H9 (cell line): ENCODE results near the gene PDRG1. TPM values are rescaled to one million over a fixed set of nuclear protein-coding genes. Genes with fewer than 3 reads are reported as not detected.

Experiments used
- DNase-seq: peaks from one replicate; pipeline ENCODE4 v3.0.0-alpha.2; 2017
- H2AFZ ChIP-seq: one replicate; pipeline ENCODE4 v1.6.1; 2013; ENCODE audit warnings: mild to moderate bottlenecking, low read length, control low read depth, moderate library complexity
- H2AK5ac ChIP-seq: 2 replicates; pipeline ENCODE4 v1.6.1; 2013; ENCODE audit warnings: low read length, control low read depth, mixed read lengths; ENCODE audit not compliant: insufficient read length
- H2BK120ac ChIP-seq: one replicate; pipeline ENCODE4 v1.6.1; 2013; ENCODE audit warnings: low read depth, mild to moderate bottlenecking, low read length, control low read depth, inconsistent platforms; ENCODE audit not compliant: poor library complexity, severe bottlenecking
- H2BK12ac ChIP-seq: 2 replicates; pipeline ENCODE4 v1.6.1; 2013; ENCODE audit warnings: low read length, control low read depth, mixed read lengths, low read depth; ENCODE audit not compliant: insufficient read length
- H2BK15ac ChIP-seq: 2 replicates; pipeline ENCODE4 v1.6.1; 2013; ENCODE audit warnings: low read depth, low read length, control low read depth
- H2BK20ac ChIP-seq: one replicate; pipeline ENCODE4 v1.6.1; 2013; ENCODE audit warnings: low read depth, mild to moderate bottlenecking, low read length, control low read depth, inconsistent platforms; ENCODE audit not compliant: poor library complexity, severe bottlenecking
- H2BK5ac ChIP-seq: 2 replicates; pipeline ENCODE4 v1.6.1; 2013; ENCODE audit warnings: low read length, control low read depth, mixed read lengths; ENCODE audit not compliant: insufficient read length
- H3K14ac ChIP-seq: 2 replicates; pipeline ENCODE4 v1.6.1; 2013; ENCODE audit warnings: low read length, control low read depth; ENCODE audit not compliant: insufficient read depth
- H3K18ac ChIP-seq: 2 replicates; pipeline ENCODE4 v1.6.1; 2013; ENCODE audit warnings: low read depth, mild to moderate bottlenecking, mixed read lengths, low read length, control low read depth; ENCODE audit not compliant: insufficient read length
- H3K23ac ChIP-seq: 2 replicates; pipeline ENCODE4 v1.6.1; 2013; ENCODE audit warnings: low read length, control low read depth, mixed read lengths, low read depth; ENCODE audit not compliant: insufficient read length
- H3K23me2 ChIP-seq: 2 replicates; pipeline ENCODE4 v1.6.1; 2013; ENCODE audit warnings: low read depth, mild to moderate bottlenecking, mixed read lengths, low read length, control low read depth; ENCODE audit not compliant: insufficient read length, poor library complexity, severe bottlenecking
- H3K27ac ChIP-seq: 2 replicates; pipeline ENCODE4 v1.5.1; 2013; ENCODE audit warnings: low read length, control low read depth, mixed read lengths, low read depth; ENCODE audit not compliant: insufficient read length
- H3K27me3 ChIP-seq: 2 replicates; pipeline ENCODE4 v1.6.1; 2013; ENCODE audit warnings: low read length, control low read depth, inconsistent platforms; ENCODE audit not compliant: insufficient read depth
- H3K4ac ChIP-seq: 2 replicates; pipeline ENCODE4 v1.6.1; 2013; ENCODE audit warnings: low read depth, mild to moderate bottlenecking, control low read depth, inconsistent platforms, low read length, moderate library complexity
- H3K4me1 ChIP-seq: 2 replicates; pipeline ENCODE4 v1.6.1; 2013; ENCODE audit warnings: low read length, control low read depth, inconsistent platforms; ENCODE audit not compliant: insufficient read depth
- H3K4me2 ChIP-seq: 2 replicates; pipeline ENCODE4 v1.6.1; 2013; ENCODE audit warnings: low read length, control low read depth, mixed read lengths; ENCODE audit not compliant: insufficient read length, insufficient read depth
- H3K56ac ChIP-seq: 2 replicates; pipeline ENCODE4 v1.6.1; 2013; ENCODE audit warnings: low read depth, mild to moderate bottlenecking, mixed read lengths, low read length, control low read depth; ENCODE audit not compliant: insufficient read length
- H3K79me1 ChIP-seq: 2 replicates; pipeline ENCODE4 v1.6.1; 2013; ENCODE audit warnings: low read depth, mild to moderate bottlenecking, moderate library complexity, low read length, control low read depth, inconsistent platforms; ENCODE audit not compliant: insufficient read depth, poor library complexity, severe bottlenecking
- H3K79me2 ChIP-seq: 2 replicates; pipeline ENCODE4 v1.6.1; 2013; ENCODE audit warnings: low read length, control low read depth, inconsistent platforms; ENCODE audit not compliant: insufficient read depth
- H3K9ac ChIP-seq: 2 replicates; pipeline ENCODE4 v1.6.1; 2013; ENCODE audit warnings: low read length, control low read depth, mixed read lengths; ENCODE audit not compliant: insufficient read length; ENCODE audit errors: extremely low read depth
- H3K9me3 ChIP-seq: one replicate; pipeline ENCODE4 v1.6.1; 2013; ENCODE audit warnings: low read depth, low read length, inconsistent platforms; ENCODE audit not compliant: control insufficient read depth
- H3T11ph ChIP-seq: one replicate; pipeline ENCODE4 v1.6.1; 2013; ENCODE audit warnings: mild to moderate bottlenecking, low read length, control low read depth, inconsistent platforms
- H4K20me1 ChIP-seq: one replicate; pipeline ENCODE4 v1.6.1; 2013; ENCODE audit not compliant: control insufficient read depth, insufficient read length, insufficient read depth
- H4K5ac ChIP-seq: 2 replicates; pipeline ENCODE4 v1.6.1; 2013; ENCODE audit warnings: low read depth, mild to moderate bottlenecking, mixed read lengths, low read length, control low read depth; ENCODE audit not compliant: insufficient read length
- H4K8ac ChIP-seq: replicated peaks from 2 replicates; pipeline ENCODE4 v1.6.1; 2013; ENCODE audit warnings: low read length, control low read depth, mixed read lengths, low read depth; ENCODE audit not compliant: insufficient read length
- H4K91ac ChIP-seq: 2 replicates; pipeline ENCODE4 v1.6.1; 2013; ENCODE audit warnings: low read depth, mild to moderate bottlenecking, moderate library complexity, mixed read lengths, low read length, control low read depth; ENCODE audit not compliant: insufficient read length
- H3K27ac Mint-ChIP-seq, 3 experiments: 2 replicates in 2 of 3; 3 replicates in 1 of 3; pipeline ENCODE4 v1.8.0; 2020 to 2021; ENCODE audit warnings: mixed read lengths in 3 of 3, mild to moderate bottlenecking in 1 of 3, moderate library complexity in 1 of 3
- H3K27me3 Mint-ChIP-seq: 2 replicates; pipeline ENCODE4 v1.8.0; 2021; ENCODE audit warnings: low read depth, mild to moderate bottlenecking, moderate library complexity, mixed read lengths
- H3K36me3 Mint-ChIP-seq, 3 experiments: 2 replicates in 2 of 3; 3 replicates in 1 of 3; pipeline ENCODE4 v1.8.0; 2020 to 2021; ENCODE audit warnings: low read depth in 3 of 3, mixed read lengths in 3 of 3; ENCODE audit not compliant: insufficient read depth in 1 of 3
- H3K4me1 Mint-ChIP-seq, 2 experiments: 2 replicates each; pipeline ENCODE4 v1.8.0; 2020; ENCODE audit warnings: mixed read lengths in 2 of 2
- H3K4me3 Mint-ChIP-seq, 2 experiments: 2 replicates in 1 of 2; 3 replicates in 1 of 2; pipeline ENCODE4 v1.8.0; 2020 to 2021; ENCODE audit warnings: mild to moderate bottlenecking in 2 of 2, mixed read lengths in 2 of 2, moderate library complexity in 1 of 2
- H3K9me3 Mint-ChIP-seq, 2 experiments: 2 replicates in 1 of 2; 3 replicates in 1 of 2; pipeline ENCODE4 v1.8.0; 2020; ENCODE audit warnings: mild to moderate bottlenecking in 2 of 2, mixed read lengths in 2 of 2, moderate library complexity in 1 of 2
- CTCF ChIP-seq: fragments of 200-600 bp; sonication (generic); conservative IDR thresholded peaks from 3 replicates; pipeline ENCODE4 v1.8.0; 2021; ENCODE audit warnings: antibody characterized with exemption, mild to moderate bottlenecking
- WGBS: extraction: QIAGEN DNeasy Blood & Tissue Kit; methylation state at CpG from one replicate; pipeline ENCODE4 v1.1.7; 2013; ENCODE audit warnings: missing lambda C conversion rate, low lambda C conversion rate, mixed read lengths; ENCODE audit not compliant: insufficient read length; ENCODE audit errors: extremely low coverage; 5-methylcytosine and 5-hydroxymethylcytosine counted together
- total RNA-seq: library from RNA; stranded (reverse); gene quantifications from 2 replicates; pipeline ENCODE4 v1.2.1, GENCODE V29; 2021

The PDRG1 gene
- total RNA-seq, 1 experiment from 2014 or later = 32.2 TPM

GRCh38 chr20:31894980-31895675, 56.7 kb downstream of the PDRG1 start:
- no peak for TF ChIP-seq CTCF
- no peak overlapping the region for H3K4me2 ChIP-seq
- H3K9me3 Mint-ChIP-seq = no peaks in the 10 kb centered on the region; a peak in 1 of 5 replicates
- DNase-seq = peak; percentile 62
- no peak overlapping the region for H3K9ac ChIP-seq
- no peak overlapping the region for H2BK120ac ChIP-seq
- no peak overlapping the region for H3K4ac ChIP-seq
- peak overlapping the region in 1 of 3 experiments; percentile 73; a peak in 3 of 7 replicates for H3K27ac Mint-ChIP-seq
- no CpG with 5 or more reads among the region's 8 CpGs for WGBS
- no peak overlapping the region for H4K5ac ChIP-seq
- H2BK5ac ChIP-seq = no peak overlapping the region
- H3K27me3 Mint-ChIP-seq = peaks cover 4% of the 10 kb centered on the region
- no peaks in the 10 kb centered on the region for H3K9me3 ChIP-seq
- H4K91ac ChIP-seq = no peak overlapping the region
- H2BK12ac ChIP-seq = no peak overlapping the region
- H2AFZ ChIP-seq = no peak overlapping the region
- no peak overlapping the region for H3K14ac ChIP-seq
- H3K79me2 ChIP-seq = no peaks in the 10 kb centered on the region
- H3K27me3 ChIP-seq = no peaks in the 10 kb centered on the region
- no peak overlapping the region for H3K23ac ChIP-seq
- no peaks in the 10 kb centered on the region for H3K36me3 Mint-ChIP-seq
- H3K79me1 ChIP-seq = no peaks in the 10 kb centered on the region
- H3K56ac ChIP-seq = no peak overlapping the region
- no peak overlapping the region for H2BK15ac ChIP-seq
- no peaks in the 10 kb centered on the region for H3K4me1 ChIP-seq
- H3T11ph ChIP-seq = no peak overlapping the region
- H3K23me2 ChIP-seq = peaks cover 3% of the 10 kb centered on the region
- H3K18ac ChIP-seq = no peak overlapping the region
- no peak overlapping the region for H3K4me3 Mint-ChIP-seq
- H4K20me1 ChIP-seq = no peaks in the 10 kb centered on the region
- H3K4me1 Mint-ChIP-seq = peaks cover 13 to 22% of the 10 kb centered on the region in 2 experiments
- H3K27ac ChIP-seq = no peak overlapping the region
- no peak overlapping the region for H2BK20ac ChIP-seq
- no peak overlapping the region for H4K8ac ChIP-seq
- H2AK5ac ChIP-seq = no peak overlapping the region

Other genes with a start within 250 kb of the PDRG1 start
- gene BCL2L1, start 229.2 kb downstream of the PDRG1 start, total RNA-seq = 105 and 109 TPM in 2 replicates
- 161 TPM in 2 replicates for gene TPX2, start 212.8 kb downstream of the PDRG1 start, total RNA-seq
- gene MYLK2, start 132.7 kb downstream of the PDRG1 start, total RNA-seq = 0.57 and 0.74 TPM in 2 replicates
- gene FOXS1, start 106.4 kb downstream of the PDRG1 start, total RNA-seq = 0.22 TPM in 1 of 2 replicates, not detected in the other
- gene DUSP15, start 81.5 kb downstream of the PDRG1 start, total RNA-seq = 5.6 and 6.7 TPM in 2 replicates
- gene TTLL9, start 81.4 kb downstream of the PDRG1 start, total RNA-seq = 0.13 and 0.20 TPM in 2 replicates
- gene XKR7, start 16.1 kb upstream of the PDRG1 start, total RNA-seq = 1.3 and 1.5 TPM in 2 replicates
- 4.6 and 5.2 TPM in 2 replicates for gene CCM2L, start 58.4 kb upstream of the PDRG1 start, total RNA-seq
- gene HCK, start 100.2 kb upstream of the PDRG1 start, total RNA-seq = 1.7 and 1.8 TPM in 2 replicates
- 59.4 and 62.3 TPM in 2 replicates for gene TM9SF4, start 157.7 kb upstream of the PDRG1 start, total RNA-seq